ENCODE measurements around the gene ARHGEF28.

DNA sequence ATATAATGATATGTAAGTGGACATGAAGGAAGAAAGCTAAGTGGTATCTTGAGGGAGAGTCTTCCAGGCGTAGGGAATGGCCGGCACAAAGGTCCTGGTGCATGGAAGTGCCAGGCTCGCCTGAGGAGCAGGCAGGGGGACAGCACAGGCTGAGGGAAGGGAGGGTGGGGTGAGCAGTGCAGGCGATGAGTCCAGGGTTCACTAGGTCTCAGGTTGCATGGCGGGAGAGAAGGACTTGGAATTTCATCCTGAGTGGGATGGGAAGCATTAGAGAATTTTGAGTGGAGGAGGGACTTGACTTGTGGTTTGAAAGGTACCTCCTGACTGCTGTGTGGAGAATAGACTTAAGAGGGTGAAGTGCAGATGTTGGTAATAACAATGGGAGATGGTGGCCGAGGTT is 268.9 kb downstream of the ARHGEF28 start:
- TF ChIP-seq, protein P1, sequence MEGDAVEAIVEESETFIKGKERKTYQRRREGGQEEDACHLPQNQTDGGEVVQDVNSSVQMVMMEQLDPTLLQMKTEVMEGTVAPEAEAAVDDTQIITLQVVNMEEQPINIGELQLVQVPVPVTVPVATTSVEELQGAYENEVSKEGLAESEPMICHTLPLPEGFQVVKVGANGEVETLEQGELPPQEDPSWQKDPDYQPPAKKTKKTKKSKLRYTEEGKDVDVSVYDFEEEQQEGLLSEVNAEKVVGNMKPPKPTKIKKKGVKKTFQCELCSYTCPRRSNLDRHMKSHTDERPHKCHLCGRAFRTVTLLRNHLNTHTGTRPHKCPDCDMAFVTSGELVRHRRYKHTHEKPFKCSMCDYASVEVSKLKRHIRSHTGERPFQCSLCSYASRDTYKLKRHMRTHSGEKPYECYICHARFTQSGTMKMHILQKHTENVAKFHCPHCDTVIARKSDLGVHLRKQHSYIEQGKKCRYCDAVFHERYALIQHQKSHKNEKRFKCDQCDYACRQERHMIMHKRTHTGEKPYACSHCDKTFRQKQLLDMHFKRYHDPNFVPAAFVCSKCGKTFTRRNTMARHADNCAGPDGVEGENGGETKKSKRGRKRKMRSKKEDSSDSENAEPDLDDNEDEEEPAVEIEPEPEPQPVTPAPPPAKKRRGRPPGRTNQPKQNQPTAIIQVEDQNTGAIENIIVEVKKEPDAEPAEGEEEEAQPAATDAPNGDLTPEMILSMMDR (IDR thresholded peaks at IDR 0.05; ENCODE audit: low read depth, low read length, poor library complexity, severe bottlenecking): no peak
- TF ChIP-seq EZH2phosphoT487 (IDR thresholded peaks at IDR 0.05; ENCODE audit: borderline replicate concordance, low read length): no peak

All from DOHH2 (cell line).